K562 (cell line): ENCODE results near the gene SUGT1. TPM values are rescaled to one million over a fixed set of nuclear protein-coding genes. Genes with fewer than 3 reads are reported as not detected.

ENCODE experiments used
- ATAC-seq: fragments of 200-7000 bp; cut with Tn5 transposase; 3 replicates; pipeline ENCODE4 v1.9.1; 2020; ENCODE audit warnings: moderate library complexity
- BruUV-seq: library from RNA; stranded (reverse); fragments of 400-500 nt; replicated peaks from 2 replicates; lab custom pipeline; 2021; lab: Mats Ljungman, UMichigan
- CTCF ChIA-PET: fragments of 300-600 bp; formaldehyde crosslinking; extraction: SDS; loops from one replicate; lab custom pipeline; 2021; ENCODE audit warnings: low intra/inter-chr PET ratio; lab: Yijun Ruan, JAX
- POLR2A ChIA-PET: fragments of 300-600, 350-650 bp; sonication (Branson Sonifier 250); formaldehyde crosslinking; extraction: SDS; loops from one replicate; lab custom pipeline; 2021; ENCODE audit warnings: antibody characterized with exemption, inconsistent platforms; lab: Yijun Ruan, JAX
- DNase-seq, 4 experiments: peaks; one replicate each; pipeline versions ENCODE4 v3.0.0 to v3.0.0-alpha.2; 2011 to 2018; ENCODE audit warnings: low spot score in 3 of 4, mixed read lengths in 3 of 4; ENCODE audit errors: extremely low read depth in 1 of 4
- FAIRE-seq: peaks from 2 replicates; lab custom pipeline; 2011; peaks lifted over from hg19 to GRCh38; lab: Jason Lieb, UNC
- H2AFZ ChIP-seq: 2 replicates; pipeline ENCODE4 v1.6.0; 2011; ENCODE audit warnings: low read depth, low read length, control low read depth, inconsistent platforms
- H3K27ac ChIP-seq: fragments of 200-600 bp; 3 replicates; pipeline ENCODE4 v1.8.0; 2011; ENCODE audit warnings: low read depth, mild to moderate bottlenecking, control low read depth, inconsistent platforms, low read length, moderate library complexity, mixed read lengths; ENCODE audit errors: extremely low read depth
- H3K27me3 ChIP-seq, 2 experiments: fragments of 300-600 bp in 1 of 2; 2 replicates in 1 of 2; 3 replicates in 1 of 2; pipeline versions ENCODE4 v1.6.0 to v1.8.0; 2011; ENCODE audit warnings: inconsistent platforms in 2 of 2, low read length in 2 of 2, mild to moderate bottlenecking in 1 of 2, mixed read lengths in 1 of 2, moderate library complexity in 1 of 2; ENCODE audit not compliant: control insufficient read depth in 2 of 2, insufficient read depth in 2 of 2
- H3K36me3 ChIP-seq: fragments of 300-600 bp; 3 replicates; pipeline ENCODE4 v1.8.0; 2011; ENCODE audit warnings: mild to moderate bottlenecking, low read length, inconsistent platforms; ENCODE audit not compliant: control insufficient read depth, insufficient read depth
- H3K4me1 ChIP-seq, 2 experiments: fragments of 200-600 bp in 1 of 2; replicated peaks in 1 of 2; 2 replicates in 1 of 2; 3 replicates in 1 of 2; pipeline versions ENCODE4 v1.5.1 to v1.8.0; 2011; ENCODE audit warnings: inconsistent platforms in 2 of 2, low read length in 2 of 2, mild to moderate bottlenecking in 1 of 2, mixed read lengths in 1 of 2, moderate library complexity in 1 of 2; ENCODE audit not compliant: control insufficient read depth in 2 of 2, insufficient read depth in 2 of 2
- H3K4me2 ChIP-seq: 2 replicates; pipeline ENCODE4 v1.6.1; 2011; ENCODE audit warnings: low read length, control low read depth, inconsistent platforms, mixed read lengths; ENCODE audit not compliant: insufficient read depth
- H3K4me3 ChIP-seq: fragments of 200-600 bp; sonication (generic), shearing (Covaris generic); 2 replicates; pipeline ENCODE4 v1.5.1; 2016; ENCODE audit warnings: control low read depth, inconsistent platforms
- H3K79me2 ChIP-seq: fragments of 200-600 bp; 3 replicates; pipeline ENCODE4 v1.8.0; 2011; ENCODE audit warnings: low read length, inconsistent platforms; ENCODE audit not compliant: control insufficient read depth, insufficient read depth
- H3K9ac ChIP-seq, 2 experiments: 2 replicates each; pipeline versions ENCODE4 v1.6.0 to v1.6.1; 2011; ENCODE audit warnings: low read depth in 2 of 2, low read length in 2 of 2, control low read depth in 1 of 2, inconsistent platforms in 1 of 2, mild to moderate bottlenecking in 1 of 2, mixed read lengths in 1 of 2; ENCODE audit not compliant: insufficient read depth in 1 of 2
- H3K9me1 ChIP-seq: one replicate; pipeline ENCODE4 v1.6.0; 2011; ENCODE audit warnings: inconsistent platforms, mild to moderate bottlenecking, low read length, moderate library complexity; ENCODE audit not compliant: control insufficient read depth, insufficient read depth
- H3K9me3 ChIP-seq: replicated peaks from 2 replicates; pipeline ENCODE4 v1.5.1; 2011; ENCODE audit warnings: low read depth, low read length, inconsistent platforms; ENCODE audit not compliant: control insufficient read depth, insufficient read depth
- H4K20me1 ChIP-seq: replicated peaks from 2 replicates; pipeline ENCODE4 v1.6.1; 2011; ENCODE audit warnings: low read length, inconsistent platforms, mixed read lengths; ENCODE audit not compliant: control insufficient read depth, insufficient read depth
- ARNT ChIP-seq, 2 experiments: fragments of 450-650 bp; IDR thresholded peaks; 2 replicates each; pipeline ENCODE4 v1.6.1; 2016; ENCODE audit warnings: mild to moderate bottlenecking in 1 of 2
- CBX3 ChIP-seq, 2 experiments: IDR thresholded peaks; 1 replicate in 1 of 2; 2 replicates in 1 of 2; pipeline ENCODE4 v1.6.1; 2012; ENCODE audit warnings: inconsistent platforms in 2 of 2, low read length in 2 of 2, borderline replicate concordance in 1 of 2, control low read depth in 1 of 2
- ERF ChIP-seq: fragments of 450-650 bp; formaldehyde crosslinking; IDR thresholded peaks from 2 replicates; pipeline ENCODE4 v1.4.0; 2020; ENCODE audit warnings: mild to moderate bottlenecking, mixed read lengths
- HLTF ChIP-seq: fragments of 450-650 bp; IDR thresholded peaks from 2 replicates; pipeline ENCODE4 v1.6.1; 2016
- MAFG ChIP-seq: fragments of 450-650 bp; conservative IDR thresholded peaks from 2 replicates; pipeline ENCODE4 v1.6.1; 2016; ENCODE audit warnings: missing genetic modification characterization, missing compliant biosample characterization
- MEF2A ChIP-seq: IDR thresholded peaks from 2 replicates; pipeline ENCODE4 v1.6.1; 2011; ENCODE audit warnings: low read depth, mild to moderate bottlenecking, low read length, moderate library complexity; ENCODE audit not compliant: control insufficient read depth
- MLX ChIP-seq, 2 experiments: fragments of 450-650 bp in 1 of 2; sonication (generic) in 1 of 2; formaldehyde crosslinking; conservative IDR thresholded peaks; 2 replicates each; pipeline versions ENCODE4 v1.4.0 to v1.8.1; 2020 to 2022; ENCODE audit warnings: mild to moderate bottlenecking in 1 of 2, missing genetic modification reagents in 1 of 2
- PBX2 ChIP-seq, 2 experiments: IDR thresholded peaks in 1 of 2; conservative IDR thresholded peaks in 1 of 2; 2 replicates each; pipeline ENCODE4 v1.6.1; 2016; ENCODE audit warnings: low read depth in 2 of 2, mild to moderate bottlenecking in 1 of 2, missing compliant biosample characterization in 1 of 2, missing genetic modification characterization in 1 of 2, moderate library complexity in 1 of 2
- RHOXF2B ChIP-seq: fragments of 250-450 bp; sonication (Bioruptor Pico); conservative IDR thresholded peaks from 2 replicates; pipeline ENCODE4 v1.5.1; 2021
- ZNF217 ChIP-seq: sonication (generic); formaldehyde crosslinking; IDR thresholded peaks from 2 replicates; pipeline ENCODE4 v1.8.0; 2022; ENCODE audit warnings: mild to moderate bottlenecking, missing genetic modification reagents
- ZNF551 ChIP-seq: fragments of 250-450 bp; sonication (Bioruptor Pico); IDR thresholded peaks from 2 replicates; pipeline ENCODE4 v1.5.0; 2021; ENCODE audit warnings: mild to moderate bottlenecking, moderate library complexity
- ZNF766 ChIP-seq: fragments of 200-800 bp; sonication (Bioruptor generic); conservative IDR thresholded peaks from 2 replicates; pipeline ENCODE4 v1.6.1; 2016; ENCODE audit warnings: missing genetic modification characterization, missing compliant biosample characterization
- WGBS: fragments of 100-300 bp; shearing (Covaris generic); methylation state at CpG from one replicate; pipeline ENCODE4 v1.1.6; 2016; ENCODE audit warnings: low coverage, mixed read lengths; ENCODE audit not compliant: insufficient coverage; ENCODE audit errors: missing lambda C conversion rate; 5-methylcytosine and 5-hydroxymethylcytosine counted together
- in situ Hi-C: fragments of 300-500 bp; cut with MboI; formaldehyde crosslinking; loops from 4 replicates; pipeline ENCODE4 v1.15.0; 2018; ENCODE audit warnings: inconsistent platforms, mixed read lengths
- intact Hi-C: fragments of 100-400 bp; cut with micrococcal nuclease; formaldehyde crosslinking; loops from 2 replicates; pipeline ENCODE4 v1.14.2; 2022
- polyA plus RNA-seq, 8 experiments: library from polyadenylated mRNA; depleted of rRNA in 4 of 8; stranded (reverse) in 5 of 8; unstranded in 3 of 8; fragments of >200 nt; fragmentation: Nextera tagmentation in 2 of 8; fragmentation: Illumina TruSeq in 1 of 8; extraction: Ambion mirVana in 2 of 8; extraction: Trizol in 1 of 8; gene quantifications; 2 replicates each; pipeline versions ENCODE4 v1.2.1 to v1.2.3, GENCODE V29; 2011 to 2014; ENCODE audit warnings: inconsistent platforms in 1 of 8, missing spikeins in 1 of 8
- total RNA-seq, 7 experiments: library from RNA; depleted of rRNA in 6 of 7; stranded (reverse); fragments of >200 nt in 6 of 7; fragmentation: Illumina TruSeq in 2 of 7; extraction: Trizol in 2 of 7; gene quantifications; 2 replicates each; pipeline versions ENCODE4 v1.2.1 to v1.2.3, GENCODE V29; 2011 to 2021; ENCODE audit warnings: low replicate concordance in 1 of 7

The SUGT1 gene
- total and polyA plus RNA-seq, 9 of the 15 experiments (the other 6 are each of a cell fraction or from before 2014, with no cell fraction given): 38.1 to 67.1 (median 53.8) TPM

- intact Hi-C loops: no loop called here
- H3K9ac ChIP-seq: no peak overlapping the region
- H3K9me3 ChIP-seq: no peaks in the 10 kb centered on the region
- WGBS: 0% methylated on average over 2 of the region's 2 CpGs
- H3K4me1 ChIP-seq: no peaks in the 10 kb centered on the region; a peak in 1 of 5 replicates
- no peak for ATAC-seq
- ChIA-PET POLR2A (interaction anchor here (0.7 kb wide), 1 partner anchor 28 kb away, joined by 3 read pairs; no protein-coding TSS in a partner anchor), CTCF (no interaction called here)
- DNase-seq: no peak
- in situ Hi-C loops: no loop called here
- H3K27me3 ChIP-seq: no peaks in the 10 kb centered on the region
- BruUV-seq: no TSS peak
- TF ChIP-seq HLTF: no peak
- TF ChIP-seq MLX (CRISPR knock-in tag; conservative IDR thresholded peaks at IDR 0.05): no peak
- TF ChIP-seq MAFG (tag): no peak
- no peak for TF ChIP-seq CBX3 (IDR thresholded peaks at IDR 0.05; ENCODE audit: borderline replicate concordance in 1 of 2, low read length in 2 of 2)
- no peak for TF ChIP-seq MEF2A
- TF ChIP-seq ZNF766 (CRISPR knock-in tag): no peak
- no peak for TF ChIP-seq ARNT (IDR thresholded peaks at IDR 0.05)
- no peak for TF ChIP-seq ZNF551
- TF ChIP-seq ERF (CRISPR knock-in tag): no peak
- no peak for TF ChIP-seq ZNF217
- TF ChIP-seq PBX2 (CRISPR knock-in tag; IDR thresholded peaks at IDR 0.05; ENCODE audit: low read depth): no peak
- no peak for TF ChIP-seq PBX2 (tag; conservative IDR thresholded peaks at IDR 0.05; ENCODE audit: low read depth)
- no peak for TF ChIP-seq RHOXF2B (CRISPR knock-in tag)
- no peak overlapping the region for H3K4me3 ChIP-seq
- no peak overlapping the region for H2AFZ ChIP-seq
- no peaks in the 10 kb centered on the region for H3K36me3 ChIP-seq
- H3K4me2 ChIP-seq: no peak overlapping the region
- no peaks in the 10 kb centered on the region for H3K79me2 ChIP-seq
- H3K9me1 ChIP-seq: no peaks in the 10 kb centered on the region
- FAIRE-seq: no peak
- no peaks in the 10 kb centered on the region for H4K20me1 ChIP-seq
- no peak overlapping the region for H3K27ac ChIP-seq
Observed at GRCh38 chr13:52726258-52726657, 73.6 kb downstream of the SUGT1 start.
